Activated T-helper 2 cell treated with anti-CD3 and anti-CD28 coated beads, Interferon-gamma antibody, Interleukin-2, Interleukin-4, amounts not matched to agents 10 μg/mL and 5 μg/mL and 100 μg/mL, durations not matched to agents 14 hours and 24 hours and 36 hours (primary cell): ENCODE results near the gene CLEC4D. TPM values are rescaled to one million over a fixed set of nuclear protein-coding genes. Genes with fewer than 3 reads are reported as not detected.
"Not testable (repeated sequence)": the region's sequence is repeated elsewhere in the genome, so short reads cannot be mapped to it uniquely, and the experiment has no call there.

ENCODE experiments used
- DNase-seq: peaks from one replicate; pipeline ENCODE4 v3.0.0; 2021; ENCODE audit warnings: low spot score
- H3K27ac Mint-ChIP-seq: one replicate; pipeline ENCODE4 v1.8.0; 2021; ENCODE audit warnings: mixed read lengths
- H3K27me3 Mint-ChIP-seq: one replicate; pipeline ENCODE4 v1.8.0; 2021; ENCODE audit warnings: low read depth, mixed read lengths
- H3K36me3 Mint-ChIP-seq: one replicate; pipeline ENCODE4 v1.8.0; 2021; ENCODE audit warnings: low read depth, mixed read lengths
- H3K4me1 Mint-ChIP-seq: one replicate; pipeline ENCODE4 v1.8.0; 2021; ENCODE audit warnings: low read depth, mixed read lengths
- H3K4me3 Mint-ChIP-seq: one replicate; pipeline ENCODE4 v1.8.0; 2021; ENCODE audit warnings: low read depth, mild to moderate bottlenecking, moderate library complexity, mixed read lengths
- H3K9me3 Mint-ChIP-seq: one replicate; pipeline ENCODE4 v1.8.0; 2021; ENCODE audit warnings: mixed read lengths
- intact Hi-C: fragments of 100-400 bp; cut with micrococcal nuclease; formaldehyde crosslinking; loops from one replicate; pipeline ENCODE4 v1.15.1; 2023
- total RNA-seq: library from RNA; stranded (reverse); gene quantifications from 2 replicates; pipeline ENCODE4 v1.2.3, GENCODE V29; 2022

The CLEC4D gene
- total RNA-seq, 1 donor from 2014 or later = not detected

DNA sequence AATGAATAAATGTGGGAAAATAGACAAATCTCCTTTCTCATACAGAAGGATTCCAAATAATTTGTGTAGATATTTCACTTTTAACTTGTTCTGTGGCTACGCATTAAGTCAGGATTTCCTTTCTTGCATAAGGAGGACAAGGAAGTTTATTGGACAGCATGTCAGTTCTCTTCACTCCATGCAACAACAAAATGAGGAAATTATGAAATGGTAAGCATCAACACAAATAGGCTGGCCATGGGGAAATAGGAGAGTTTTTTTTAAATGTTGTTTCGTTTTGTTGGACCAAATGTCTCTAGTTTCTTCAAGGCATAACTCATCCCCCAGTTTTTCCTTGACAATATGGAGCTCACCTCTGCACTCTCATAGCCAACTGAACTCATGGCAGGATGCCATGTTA lies 52.7 kb downstream of the CLEC4D start:
- DNase-seq, H3K36me3 Mint-ChIP-seq, H3K27me3 Mint-ChIP-seq, H3K4me1 Mint-ChIP-seq, H3K27ac Mint-ChIP-seq, intact Hi-C loops, H3K9me3 Mint-ChIP-seq, H3K4me3 Mint-ChIP-seq: not testable (repeated sequence)

- H3K27me3 Mint-ChIP-seq = no peaks in the 10 kb centered on the region
- H3K9me3 Mint-ChIP-seq = peaks cover 4% of the 10 kb centered on the region
- no peaks in the 10 kb centered on the region for H3K36me3 Mint-ChIP-seq
- intact Hi-C loops = no loop called here
- H3K27ac Mint-ChIP-seq = no peak overlapping the region
- no peak overlapping the region for H3K4me3 Mint-ChIP-seq
- no peaks in the 10 kb centered on the region for H3K4me1 Mint-ChIP-seq
- no peak for DNase-seq
These were observed 53.2 kb downstream of the CLEC4D start for GRCh38 chr12:8566525-8566924.

Other genes starting within 250 kb of the CLEC4D start
- not detected in 2 replicates for gene CLEC6A, start 57.5 kb upstream of the CLEC4D start, total RNA-seq
- not detected in 2 replicates for gene CLEC4E, start 27.4 kb downstream of the CLEC4D start, total RNA-seq
- not detected in 2 replicates for gene AICDA, start 99.4 kb downstream of the CLEC4D start, total RNA-seq
- not detected in 2 replicates for gene MFAP5, start 149.3 kb downstream of the CLEC4D start, total RNA-seq
- gene RIMKLB, start 184.5 kb downstream of the CLEC4D start, total RNA-seq = 0.52 and 0.53 TPM in 2 replicates